ENCODE results near the gene ERCC6.

ERCC6 gene

DNA sequence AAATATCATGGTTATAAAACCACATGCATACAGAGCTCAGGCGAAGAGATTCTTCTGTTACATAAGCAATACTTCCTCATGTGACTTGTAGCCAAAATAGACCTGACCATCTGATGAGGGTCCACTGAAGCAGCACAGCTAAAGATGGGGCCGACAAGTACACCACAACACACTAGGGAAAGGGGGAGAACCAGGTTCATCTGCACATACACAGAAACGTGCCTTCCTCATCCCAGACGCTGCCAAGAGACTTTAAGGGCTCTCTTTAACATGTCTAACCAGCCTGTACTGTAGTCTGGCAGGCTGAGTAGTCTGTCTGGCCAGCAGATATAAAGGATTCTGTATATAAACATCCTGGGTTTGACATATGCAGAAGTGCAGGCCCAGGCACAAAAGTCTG is 30.3 kb downstream of the ERCC6 start:
- no peak for DNase-seq

DNA sequence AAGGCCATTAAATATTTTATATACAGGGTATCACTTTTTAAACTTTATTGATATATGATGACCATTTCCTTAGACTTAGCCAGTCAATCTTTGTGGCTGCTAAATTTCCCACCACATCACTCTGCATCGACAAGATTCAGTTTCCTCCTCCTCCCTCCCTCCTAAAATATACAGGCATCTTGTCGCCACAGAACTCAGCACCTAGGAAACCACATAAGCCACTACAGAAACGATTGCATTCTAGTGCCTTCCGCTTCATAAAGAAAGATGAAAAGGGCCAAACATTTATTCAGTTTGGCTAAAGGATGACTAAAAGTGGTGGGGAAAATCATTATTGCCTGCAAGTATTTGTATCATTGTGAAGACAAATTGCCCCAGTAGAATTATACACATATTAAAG is 30.7 kb downstream of the ERCC6 start:
- no peak for DNase-seq

GRCh38 chr10:49505589-49505988 is 33.3 kb downstream of the ERCC6 start:
- DNase-seq = no peak

GRCh38 chr10:49505076-49505475 is 33.8 kb downstream of the ERCC6 start:
- DNase-seq = no peak

- DNase-seq = no peak
Measured at GRCh38 chr10:49504528-49504927, 34.4 kb downstream of the ERCC6 start.

GRCh38 chr10:49502358-49502757 is 36.6 kb downstream of the ERCC6 start:
- no peak for DNase-seq

DNA sequence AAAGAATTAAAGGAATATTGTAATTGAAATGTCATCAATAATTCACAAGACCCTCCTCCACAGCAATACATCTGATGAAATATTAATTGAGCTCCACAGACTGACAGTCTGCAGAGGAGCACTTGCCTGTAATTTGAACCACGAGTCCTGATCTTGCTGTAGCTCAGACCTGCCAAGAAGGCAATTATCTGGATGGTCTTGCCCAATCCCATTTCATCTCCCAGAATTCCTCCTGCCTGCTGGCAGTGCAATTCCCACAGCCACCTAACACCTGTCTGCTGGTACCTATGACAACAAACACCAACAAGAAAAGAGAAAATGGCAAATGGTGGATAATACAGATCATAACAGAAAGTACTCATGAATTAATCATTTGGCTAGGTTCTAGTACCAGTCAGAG is 38.5 kb downstream of the ERCC6 start:
- DNase-seq = no peak

DNA sequence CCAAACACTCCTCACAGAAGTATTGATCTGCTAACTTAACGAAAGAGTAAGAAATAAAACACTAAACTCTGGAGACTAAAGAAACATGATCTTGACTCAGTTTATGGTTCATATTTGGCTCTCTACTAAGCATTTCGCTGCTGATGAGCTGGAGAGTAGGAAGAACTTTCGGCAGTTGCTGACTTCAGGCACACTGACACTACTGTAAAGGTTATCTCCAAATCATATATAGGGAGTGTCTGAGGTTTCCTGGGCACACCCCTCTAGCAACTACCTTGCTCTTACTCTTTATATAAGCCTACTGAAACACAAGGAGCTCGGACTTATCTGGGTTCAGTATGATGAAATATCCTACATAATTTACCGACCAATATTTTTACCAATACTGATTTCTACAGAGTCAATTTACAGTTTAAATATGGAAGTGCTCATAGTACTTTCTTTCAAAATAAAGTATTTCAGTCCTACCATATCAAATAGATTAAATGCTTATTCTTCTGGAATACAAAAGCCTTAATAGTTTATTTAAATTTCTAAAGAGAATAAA is 39.5 kb downstream of the ERCC6 start:
- DNase-seq = no peak

DNA sequence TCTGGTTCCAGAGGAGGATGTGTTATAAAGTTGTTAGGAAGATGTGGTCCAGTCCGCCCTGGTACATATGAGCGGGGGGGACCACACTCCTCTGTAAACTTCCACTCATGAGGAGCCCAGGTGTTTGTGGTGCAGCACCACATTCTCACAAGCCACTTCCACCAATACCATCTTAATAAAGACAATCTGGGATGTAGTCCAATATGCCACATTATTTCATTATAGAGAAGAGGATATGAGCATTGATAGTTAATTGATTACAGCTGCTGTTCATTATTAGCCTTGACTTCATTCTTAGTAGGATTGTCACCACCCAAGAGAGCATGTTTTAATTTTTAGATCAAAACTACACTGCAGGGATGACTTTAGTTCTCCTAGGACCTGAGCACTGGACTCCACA is 40.5 kb downstream of the ERCC6 start:
- no peak for DNase-seq

GRCh38 chr10:49497358-49497757 is 41.6 kb downstream of the ERCC6 start:
- DNase-seq = no peak

DNA sequence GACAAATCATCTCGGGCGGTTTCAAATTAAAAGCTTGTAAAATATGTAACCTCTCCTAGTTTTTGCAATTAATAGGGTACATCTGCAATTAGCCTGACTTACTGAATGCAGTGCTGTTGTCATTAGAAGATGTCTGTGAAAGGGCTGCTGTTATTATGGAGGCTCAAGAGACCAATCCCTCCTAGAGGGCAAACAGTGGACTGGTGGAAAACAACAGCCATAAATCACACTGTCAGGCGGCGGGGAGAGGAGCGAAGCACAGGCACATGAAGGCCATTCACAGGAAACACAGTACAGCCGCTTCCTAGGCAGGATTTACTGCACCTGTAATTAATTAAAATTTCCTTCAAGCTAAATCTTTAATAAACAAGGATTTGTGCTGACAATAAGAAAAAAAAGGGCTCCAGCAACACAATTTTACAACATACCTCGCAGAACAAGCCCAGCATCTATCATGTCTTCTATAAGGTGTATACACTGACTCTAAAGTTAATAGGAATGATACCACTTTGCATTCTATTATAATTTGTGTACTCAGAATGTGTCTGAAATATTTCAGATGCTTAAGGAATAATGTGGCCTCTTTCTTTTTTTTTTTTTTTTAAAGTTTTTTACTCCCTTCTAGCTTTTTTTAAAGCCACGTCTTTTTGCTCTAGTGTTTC is 50.7 kb downstream of the ERCC6 start:
- no peak for DNase-seq

GRCh38 chr10:49486738-49487137 is 52.2 kb downstream of the ERCC6 start:
- DNase-seq = no peak

DNA sequence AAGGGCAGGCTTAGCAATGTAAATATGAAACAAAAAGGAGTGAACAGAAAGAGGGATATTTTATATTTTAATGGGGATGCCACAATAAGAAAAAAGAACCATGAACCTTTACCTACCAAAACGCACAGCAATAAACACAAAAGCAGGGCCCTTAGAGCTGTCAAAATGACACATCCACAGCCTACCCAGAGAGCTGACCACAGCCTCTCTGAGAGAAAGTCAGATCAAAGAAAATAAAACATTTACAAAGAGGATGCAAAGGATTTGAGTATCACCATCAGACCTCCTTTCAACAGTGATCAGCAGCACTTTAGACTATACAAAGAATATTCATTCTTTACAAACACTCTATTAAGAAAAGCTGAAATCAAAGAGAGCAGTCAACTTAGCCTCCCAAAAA is 52.9 kb downstream of the ERCC6 start:
- no peak for DNase-seq

- no peak for DNase-seq
Measured at GRCh38 chr10:49484486-49485235, 54.3 kb downstream of the ERCC6 start.

DNA sequence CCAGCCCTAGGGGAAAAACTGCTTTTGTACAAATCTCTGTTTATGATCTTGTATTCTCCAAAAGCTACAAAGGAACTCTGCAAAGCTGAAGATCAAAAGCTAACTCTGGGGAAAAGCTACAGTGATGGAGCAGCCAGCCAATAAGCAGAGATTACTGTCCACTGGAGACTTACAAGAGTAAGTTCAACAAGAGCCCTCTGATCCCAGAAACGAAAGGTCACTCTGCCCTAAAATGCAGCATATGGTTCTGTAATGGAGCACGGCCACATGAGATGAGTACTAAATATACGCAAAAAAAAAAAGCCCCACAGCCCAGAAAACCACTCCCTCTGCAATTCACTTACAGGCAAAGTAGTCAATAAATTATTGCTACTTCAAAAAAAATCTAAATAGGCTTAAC is 60.1 kb downstream of the ERCC6 start:
- DNase-seq = no peak

DNA sequence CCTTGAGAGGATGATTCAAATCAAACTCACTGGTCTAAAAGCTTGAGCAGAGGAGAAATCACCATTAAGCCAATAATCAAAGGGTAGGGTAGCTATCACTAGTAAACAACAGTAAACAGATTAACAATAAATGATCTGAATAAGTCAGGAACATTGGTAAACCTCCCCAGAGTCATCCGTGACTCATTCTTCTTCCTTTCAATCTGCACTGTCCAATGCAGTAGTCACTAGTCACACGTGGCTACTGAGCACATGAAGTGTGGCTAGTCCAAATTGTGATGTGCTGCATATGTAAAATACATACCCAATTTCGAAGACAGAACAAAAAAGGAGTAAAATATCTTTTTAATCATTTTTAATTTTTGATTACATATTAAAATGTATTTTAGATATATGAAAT is 64.0 kb downstream of the ERCC6 start:
- DNase-seq = no peak

DNA sequence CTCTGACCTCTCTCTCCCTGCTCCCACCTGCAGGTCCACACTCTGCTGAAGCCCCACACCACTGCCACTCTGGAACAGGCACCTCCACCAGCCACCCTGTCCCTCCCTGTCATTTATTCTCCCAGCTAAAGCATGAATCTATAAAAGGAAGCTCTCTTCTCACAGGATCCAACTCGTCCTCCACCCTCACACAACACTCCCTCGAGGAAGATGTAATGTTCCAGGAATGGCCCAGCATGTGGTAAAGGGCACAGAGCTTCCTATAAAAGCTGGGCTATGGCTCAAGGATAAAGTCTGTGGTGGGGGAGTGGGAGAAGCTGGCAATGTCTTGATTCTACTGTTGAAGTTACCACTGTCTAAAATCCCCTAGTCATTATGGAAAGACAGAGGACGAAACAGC is 67.4 kb downstream of the ERCC6 start:
- DNase-seq = no peak

GRCh38 chr10:49465736-49466135 is 73.2 kb downstream of the ERCC6 start:
- DNase-seq = no peak

Data from NCI-H82 (cell line).